GM10266 (cell line): ENCODE measurements around the gene TTYH1.

ENCODE experiments used
- DNase-seq: peaks from one replicate; pipeline ENCODE4 v3.0.0; 2012; ENCODE audit errors: extremely low spot score
- CTCF ChIP-seq: IDR thresholded peaks from 2 replicates; pipeline ENCODE4 v1.5.1; 2012; ENCODE audit warnings: mild to moderate bottlenecking, low read depth; ENCODE audit not compliant: control insufficient read depth, insufficient read depth; ENCODE audit errors: missing control alignments

TTYH1 gene

GRCh38 chr19:54475706-54476105 lies 60.4 kb downstream of the TTYH1 start:
- DNase-seq: no peak
- no peak for TF ChIP-seq CTCF

- TF ChIP-seq CTCF: no peak
- no peak for DNase-seq
These were observed 62.4 kb downstream of the TTYH1 start for GRCh38 chr19:54477650-54478049.

- peak; percentile 72 for TF ChIP-seq CTCF
- peak; percentile 50 for DNase-seq
These were observed 63.5 kb downstream of the TTYH1 start for GRCh38 chr19:54478677-54479266.

GRCh38 chr19:54480051-54480450 lies 64.8 kb downstream of the TTYH1 start:
- DNase-seq: no peak
- TF ChIP-seq CTCF: no peak

GRCh38 chr19:54481326-54481930 lies 66.2 kb downstream of the TTYH1 start:
- peak; percentile 84 for TF ChIP-seq CTCF
- peak; percentile 60 for DNase-seq

- no peak for TF ChIP-seq CTCF
- no peak for DNase-seq
These were observed 67.6 kb downstream of the TTYH1 start for GRCh38 chr19:54482889-54483288.

GRCh38 chr19:54484451-54484850 lies 69.2 kb downstream of the TTYH1 start:
- DNase-seq: no peak
- TF ChIP-seq CTCF: no peak
